Skin of body (tissue), 2 donors: Measurements from ENCODE around the gene ADAMTSL2. TPM values are rescaled to one million over a fixed set of nuclear protein-coding genes. Genes with fewer than 3 reads are reported as not detected.

ENCODE experiments used
- DNase-seq: peaks from one replicate; lab custom pipeline; 2025; lab: John Stamatoyannopoulos, UW
- total RNA-seq: library from RNA; depleted of rRNA; stranded (reverse); fragments of >200 nt; gene quantifications from one replicate; pipeline ENCODE4 v1.2.3, GENCODE V29; 2014

ADAMTSL2 gene
- total RNA-seq, 1 donor from 2014 or later: 1.5 TPM

GRCh38 chr9:133604214-133604613, 69.7 kb downstream of the ADAMTSL2 start:
- no peak for DNase-seq

- DNase-seq: no peak
These were observed 70.4 kb downstream of the ADAMTSL2 start for GRCh38 chr9:133604856-133605255.

- DNase-seq: no peak
These were observed 70.9 kb downstream of the ADAMTSL2 start for GRCh38 chr9:133605446-133605845.

GRCh38 chr9:133605856-133606707, 71.6 kb downstream of the ADAMTSL2 start:
- DNase-seq: no peak

- no peak for DNase-seq
These were observed 72.2 kb downstream of the ADAMTSL2 start for GRCh38 chr9:133606708-133607025.

GRCh38 chr9:133607381-133607780, 72.9 kb downstream of the ADAMTSL2 start:
- no peak for DNase-seq

GRCh38 chr9:133607976-133608375, 73.5 kb downstream of the ADAMTSL2 start:
- no peak for DNase-seq

GRCh38 chr9:133608382-133608781, 73.9 kb downstream of the ADAMTSL2 start:
- DNase-seq: no peak

GRCh38 chr9:133608889-133609288, 74.4 kb downstream of the ADAMTSL2 start:
- no peak for DNase-seq

- peak; percentile 21 for DNase-seq
These were observed 75.0 kb downstream of the ADAMTSL2 start, which contains the start of gene FAM163B for GRCh38 chr9:133609311-133610098. FAM163B (minus strand) TSS chr9:133609389; CDS start chr9:133580223, 29,166 bp downstream.

- DNase-seq: no peak
These were observed 76.3 kb downstream of the ADAMTSL2 start for GRCh38 chr9:133610845-133611244.

GRCh38 chr9:133612051-133612450, 77.5 kb downstream of the ADAMTSL2 start:
- DNase-seq: no peak

- DNase-seq: no peak
These were observed 78.3 kb downstream of the ADAMTSL2 start for GRCh38 chr9:133612816-133613215.

GRCh38 chr9:133613432-133613831, 78.9 kb downstream of the ADAMTSL2 start:
- no peak for DNase-seq

- no peak for DNase-seq
These were observed 79.6 kb downstream of the ADAMTSL2 start for GRCh38 chr9:133614056-133614455.

GRCh38 chr9:133614678-133615077, 80.2 kb downstream of the ADAMTSL2 start:
- no peak for DNase-seq

GRCh38 chr9:133615186-133615585, 80.7 kb downstream of the ADAMTSL2 start:
- no peak for DNase-seq

- no peak for DNase-seq
These were observed 81.2 kb downstream of the ADAMTSL2 start for GRCh38 chr9:133615606-133616188.

- DNase-seq: no peak
These were observed 82.3 kb downstream of the ADAMTSL2 start for GRCh38 chr9:133616643-133617405.

GRCh38 chr9:133618726-133619125, 84.2 kb downstream of the ADAMTSL2 start:
- DNase-seq: no peak

- DNase-seq: no peak
These were observed 85.3 kb downstream of the ADAMTSL2 start for GRCh38 chr9:133619791-133620190.
